Measurements from ENCODE around the gene NPL. TPM values are rescaled to one million over a fixed set of nuclear protein-coding genes. Genes with fewer than 3 reads are reported as not detected.

NPL gene
- polyA plus RNA-seq, 1 of the 3 experiments (the other 2 are of a cell fraction), result 1.5 TPM

- Histone ChIP-seq H3K36me3 (replicated peaks in 1 of 2; ENCODE audit: control insufficient read depth in 1 of 2, insufficient read depth in 2 of 2, low read length in 1 of 2) (no peaks in the 10 kb centered on the region), H3F3A (replicated peaks; ENCODE audit: insufficient read depth) (no peaks in the 10 kb centered on the region), H3K9ac (no peak overlapping the region), H3K27ac (ENCODE audit: low read depth in 2 of 2, low read length in 1 of 2) (no peak overlapping the region), H3K27me3 (ENCODE audit: insufficient read depth) (no peaks in the 10 kb centered on the region), H3K4me1 (ENCODE audit: control insufficient read depth in 1 of 2, insufficient read depth in 2 of 2, low read depth in 1 of 2, low read length in 1 of 2) (peaks cover 0 to 4% of the 10 kb centered on the region in 2 experiments; a peak in 1 of 4 replicates), H2AFZ (ENCODE audit: low read depth) (no peak overlapping the region), H3K79me2 (ENCODE audit: insufficient read depth) (no peaks in the 10 kb centered on the region), H3K4me3 (ENCODE audit: low read depth in 2 of 2, low read length in 1 of 2) (no peak overlapping the region), H3K4me2 (no peak overlapping the region), H3K9me3 (no peaks in the 10 kb centered on the region), H4K20me1 (ENCODE audit: insufficient read depth) (no peaks in the 10 kb centered on the region), H3K9me2 (no peaks in the 10 kb centered on the region)
- CTCF ChIA-PET, result interaction anchor here (0.9 to 1.5 kb wide), 4 partner anchors 11 to 673 kb away, joined by 3 to 5 read pairs (median 3); no protein-coding TSS in a partner anchor
- no peak for DNase-seq
- TF ChIP-seq FOXM1 (IDR thresholded peaks at IDR 0.05; ENCODE audit: low read depth) (no peak), FOXJ3 (CRISPR knock-in tag; IDR thresholded peaks at IDR 0.05) (no peak), GABPA (IDR thresholded peaks at IDR 0.05; ENCODE audit: low read depth) (no peak), ZBTB33 (IDR thresholded peaks at IDR 0.05; ENCODE audit: borderline replicate concordance, low read depth) (no peak), MAX (IDR thresholded peaks at IDR 0.05; ENCODE audit: low read depth) (no peak), SIN3A (IDR thresholded peaks at IDR 0.05; ENCODE audit: borderline replicate concordance, low read depth, low read length) (no peak), TAF1 (IDR thresholded peaks at IDR 0.05; ENCODE audit: borderline replicate concordance, low read depth, low read length) (no peak), SMC3 (IDR thresholded peaks at IDR 0.05; ENCODE audit: low read depth, low read length) (no peak), TEAD4 (IDR thresholded peaks at IDR 0.05; ENCODE audit: borderline replicate concordance, insufficient read depth) (no peak), FOSL2 (IDR thresholded peaks at IDR 0.05; ENCODE audit: borderline replicate concordance, low read depth) (no peak), NFIC (IDR thresholded peaks at IDR 0.05; ENCODE audit: borderline replicate concordance) (no peak), TCF12 (IDR thresholded peaks at IDR 0.05) (no peak), MEF2A (IDR thresholded peaks at IDR 0.05; ENCODE audit: borderline replicate concordance, low read depth) (no peak), EP300 (IDR thresholded peaks at IDR 0.05; ENCODE audit: borderline replicate concordance in 1 of 2, low read depth in 1 of 2, low read length in 1 of 2) (no peak), USF1 (IDR thresholded peaks at IDR 0.05; ENCODE audit: borderline replicate concordance, low read depth) (no peak), YY1 (IDR thresholded peaks at IDR 0.05; ENCODE audit: low read depth) (no peak), RAD21 (IDR thresholded peaks at IDR 0.05; ENCODE audit: low read length) (no peak), RFX5 (IDR thresholded peaks at IDR 0.05; ENCODE audit: low read length) (no peak)
- POLR2A ChIA-PET, result interaction anchor here (1.1 kb wide), 1 partner anchor 10 kb away, joined by 3 read pairs; no protein-coding TSS in a partner anchor
- 93% methylated on average over 5 of the region's 7 CpGs for WGBS (ENCODE audit: low lambda C conversion rate)
These were observed 35.5 kb upstream of the NPL start for GRCh38 chr1:182754087-182754486.
